ENCODE results near the gene SFT2D1.

GRCh38 chr6:166309977-166310376 is 32.4 kb downstream of the SFT2D1 start:
- TF ChIP-seq YY1 (IDR thresholded peaks at IDR 0.05; ENCODE audit: insufficient read depth, insufficient read length) (no peak), ZNF274 (IDR thresholded peaks at IDR 0.05; ENCODE audit: low read depth, low read length) (no peak), SUZ12 (IDR thresholded peaks at IDR 0.05; ENCODE audit: extremely low read depth, insufficient read depth, insufficient read length) (no peak)
